Adipocyte (in vitro differentiated cells): Measurements from ENCODE around the gene SYNJ2.

Source experiments
- DNase-seq: peaks from one replicate; pipeline ENCODE4 v3.0.0-alpha.2; 2015; ENCODE audit warnings: low read depth
- H3K27me3 ChIP-seq: replicated peaks from 2 replicates; pipeline ENCODE4 v1.7.0; 2013; ENCODE audit warnings: mild to moderate bottlenecking, low read length, moderate library complexity; ENCODE audit not compliant: control insufficient read depth, insufficient read depth
- H3K36me3 ChIP-seq: 2 replicates; pipeline ENCODE4 v1.7.0; 2013; ENCODE audit warnings: low read length, mild to moderate bottlenecking, moderate library complexity; ENCODE audit not compliant: control insufficient read depth, insufficient read depth, severe bottlenecking
- H3K4me1 ChIP-seq: 2 replicates; pipeline ENCODE4 v1.7.0; 2013; ENCODE audit warnings: mild to moderate bottlenecking, low read length, moderate library complexity; ENCODE audit not compliant: control insufficient read depth, insufficient read depth
- H3K4me3 ChIP-seq: 2 replicates; pipeline ENCODE4 v1.7.0; 2013; ENCODE audit warnings: mild to moderate bottlenecking, low read length, moderate library complexity
- H3K9ac ChIP-seq: 2 replicates; pipeline ENCODE4 v1.7.0; 2013; ENCODE audit warnings: mild to moderate bottlenecking, low read length, moderate library complexity
- H3K9me3 ChIP-seq: 2 replicates; pipeline ENCODE4 v1.7.0; 2013; ENCODE audit warnings: mild to moderate bottlenecking, low read length, moderate library complexity; ENCODE audit not compliant: control insufficient read depth

Gene SYNJ2

GRCh38 chr6:157996201-157996712, 14.6 kb downstream of the SYNJ2 start:
- no peak for DNase-seq
- H3K4me3 ChIP-seq: no peak overlapping the region
- no peaks in the 10 kb centered on the region for H3K9me3 ChIP-seq
- no peaks in the 10 kb centered on the region for H3K36me3 ChIP-seq
- H3K9ac ChIP-seq: no peak overlapping the region
- H3K27me3 ChIP-seq: no peaks in the 10 kb centered on the region
- peaks cover 19% of the 10 kb centered on the region for H3K4me1 ChIP-seq

DNA sequence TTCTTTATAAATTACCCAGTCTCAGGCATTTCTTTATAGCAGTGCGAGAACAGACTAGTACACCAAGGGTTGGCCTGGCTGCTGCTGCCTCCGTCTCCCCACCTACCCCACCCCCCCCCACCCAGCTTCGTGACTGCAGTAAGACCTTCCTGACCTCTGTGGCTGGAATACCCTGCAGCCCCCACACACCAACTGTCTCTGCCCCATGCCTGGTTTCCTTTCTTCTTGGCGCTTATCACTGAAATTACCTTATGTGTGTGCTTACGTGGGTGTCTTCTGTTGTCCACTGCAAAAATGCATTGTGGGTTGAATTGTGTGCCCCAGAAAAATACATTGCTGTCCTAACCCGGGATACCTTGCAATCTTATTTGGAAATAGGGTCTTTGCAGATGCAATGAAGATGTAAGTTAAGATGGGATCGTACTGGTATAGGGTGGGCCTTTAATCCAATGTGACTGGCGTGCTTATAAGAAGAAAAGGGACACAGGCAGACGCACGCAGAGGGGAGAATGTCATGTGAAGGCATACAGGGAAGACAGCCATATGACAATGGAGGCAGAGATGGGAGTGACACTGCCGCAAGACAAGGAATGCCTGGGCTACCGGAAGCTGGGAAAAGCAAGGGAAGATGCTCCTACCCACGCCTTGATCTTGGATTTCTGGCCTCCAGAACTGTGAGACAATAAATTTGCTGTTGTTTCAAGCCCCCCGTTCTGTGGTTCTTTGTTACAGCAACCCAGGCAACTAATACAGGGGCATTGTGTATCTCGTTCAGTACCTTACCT, 15.4 kb downstream of the SYNJ2 start:
- H3K27me3 ChIP-seq: no peaks in the 10 kb centered on the region
- H3K9ac ChIP-seq: no peak overlapping the region
- H3K9me3 ChIP-seq: no peaks in the 10 kb centered on the region
- H3K36me3 ChIP-seq: no peaks in the 10 kb centered on the region
- H3K4me1 ChIP-seq: peaks cover 19% of the 10 kb centered on the region
- H3K4me3 ChIP-seq: no peak overlapping the region
- DNase-seq: no peak

DNA sequence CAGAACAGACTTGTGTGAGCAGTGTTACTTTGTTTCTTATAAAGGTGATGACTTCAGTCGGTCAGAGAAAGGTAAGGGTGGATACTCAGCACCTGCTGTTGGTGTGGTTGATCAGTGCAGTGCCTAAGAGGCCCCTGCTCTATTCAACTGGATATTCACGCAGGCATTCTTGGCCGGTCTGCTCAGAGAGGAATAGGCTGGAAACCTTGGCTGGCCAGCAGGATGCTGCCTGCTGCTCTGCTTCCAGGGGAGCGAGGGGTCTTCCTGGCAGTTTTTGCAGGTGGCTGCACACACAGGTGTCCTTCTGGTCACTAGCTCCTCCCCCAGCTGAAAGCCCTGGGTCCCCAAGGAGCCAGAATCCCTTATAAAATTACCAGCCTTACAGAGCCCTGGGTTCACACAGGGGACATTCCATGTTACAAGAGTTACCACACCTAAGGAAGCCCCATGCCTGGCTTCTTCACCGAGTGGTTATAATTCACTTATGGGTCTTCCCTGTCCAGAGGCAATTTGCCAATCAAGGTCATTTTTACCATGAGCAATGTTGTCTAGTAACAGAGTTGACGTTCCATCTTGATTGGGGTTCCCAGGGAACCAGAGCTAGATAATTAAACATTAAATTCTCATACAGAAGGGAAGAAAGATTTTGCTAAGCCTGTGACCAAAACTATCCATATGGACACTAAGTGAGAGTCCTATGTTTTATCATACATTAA, 16.4 kb downstream of the SYNJ2 start:
- no peaks in the 10 kb centered on the region for H3K27me3 ChIP-seq
- DNase-seq: no peak
- H3K4me3 ChIP-seq: no peak overlapping the region
- peaks cover 22% of the 10 kb centered on the region for H3K4me1 ChIP-seq
- no peaks in the 10 kb centered on the region for H3K36me3 ChIP-seq
- no peak overlapping the region for H3K9ac ChIP-seq
- H3K9me3 ChIP-seq: no peaks in the 10 kb centered on the region

- peaks cover 24% of the 10 kb centered on the region for H3K4me1 ChIP-seq
- no peaks in the 10 kb centered on the region for H3K27me3 ChIP-seq
- no peaks in the 10 kb centered on the region for H3K36me3 ChIP-seq
- H3K4me3 ChIP-seq: no peak overlapping the region
- no peak overlapping the region for H3K9ac ChIP-seq
- DNase-seq: no peak
- H3K9me3 ChIP-seq: no peaks in the 10 kb centered on the region
Observed at GRCh38 chr6:157998707-157999167, 17.1 kb downstream of the SYNJ2 start.

DNA sequence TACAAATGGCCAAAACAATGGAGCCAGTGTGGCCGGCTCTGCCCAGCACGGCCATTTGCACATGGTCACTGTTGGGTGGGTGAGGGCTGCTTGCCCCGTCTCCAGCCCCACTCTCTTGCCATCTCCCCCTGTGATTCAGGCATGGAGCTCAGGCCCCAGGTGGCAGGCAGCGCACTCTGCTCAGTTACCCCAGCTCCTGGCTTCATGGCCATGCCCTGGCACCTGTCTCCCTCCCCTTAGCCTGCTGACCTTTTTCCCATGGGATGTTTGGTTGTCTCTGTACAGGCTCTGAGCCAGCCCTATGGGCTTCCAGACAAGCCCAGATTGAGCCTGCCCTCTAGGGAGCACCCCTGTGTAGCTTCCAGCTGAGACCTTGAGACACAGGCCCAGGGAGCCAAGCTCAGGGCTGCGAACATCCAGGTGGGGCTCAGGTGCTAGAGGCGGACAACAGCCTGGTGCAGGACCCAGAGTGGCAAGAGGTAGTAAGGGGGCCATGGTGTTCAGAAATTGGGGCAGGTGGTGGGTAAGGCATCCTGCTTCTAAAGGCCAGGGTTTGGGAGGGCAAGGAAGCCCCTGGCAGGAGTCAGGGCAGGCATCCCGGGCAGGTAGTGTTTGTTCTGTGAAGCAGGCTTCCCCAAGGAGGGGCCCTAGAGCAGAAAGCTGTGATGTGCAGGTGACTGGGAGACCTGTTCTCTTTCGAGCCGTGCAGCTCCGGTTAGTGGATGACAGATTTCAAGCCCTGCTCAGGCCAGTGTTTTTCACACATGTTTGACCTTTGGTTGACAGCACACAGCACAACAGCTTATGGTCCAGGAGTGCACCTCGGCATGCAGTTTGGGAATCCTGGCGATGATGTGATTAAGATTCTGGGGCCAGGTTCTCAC, 17.7 kb downstream of the SYNJ2 start:
- Histone ChIP-seq H3K4me1 (peaks cover 22% of the 10 kb centered on the region), H3K27me3 (no peaks in the 10 kb centered on the region), H3K9me3 (no peaks in the 10 kb centered on the region), H3K9ac (no peak overlapping the region), H3K36me3 (no peaks in the 10 kb centered on the region), H3K4me3 (no peak overlapping the region)
- DNase-seq: no peak

DNA sequence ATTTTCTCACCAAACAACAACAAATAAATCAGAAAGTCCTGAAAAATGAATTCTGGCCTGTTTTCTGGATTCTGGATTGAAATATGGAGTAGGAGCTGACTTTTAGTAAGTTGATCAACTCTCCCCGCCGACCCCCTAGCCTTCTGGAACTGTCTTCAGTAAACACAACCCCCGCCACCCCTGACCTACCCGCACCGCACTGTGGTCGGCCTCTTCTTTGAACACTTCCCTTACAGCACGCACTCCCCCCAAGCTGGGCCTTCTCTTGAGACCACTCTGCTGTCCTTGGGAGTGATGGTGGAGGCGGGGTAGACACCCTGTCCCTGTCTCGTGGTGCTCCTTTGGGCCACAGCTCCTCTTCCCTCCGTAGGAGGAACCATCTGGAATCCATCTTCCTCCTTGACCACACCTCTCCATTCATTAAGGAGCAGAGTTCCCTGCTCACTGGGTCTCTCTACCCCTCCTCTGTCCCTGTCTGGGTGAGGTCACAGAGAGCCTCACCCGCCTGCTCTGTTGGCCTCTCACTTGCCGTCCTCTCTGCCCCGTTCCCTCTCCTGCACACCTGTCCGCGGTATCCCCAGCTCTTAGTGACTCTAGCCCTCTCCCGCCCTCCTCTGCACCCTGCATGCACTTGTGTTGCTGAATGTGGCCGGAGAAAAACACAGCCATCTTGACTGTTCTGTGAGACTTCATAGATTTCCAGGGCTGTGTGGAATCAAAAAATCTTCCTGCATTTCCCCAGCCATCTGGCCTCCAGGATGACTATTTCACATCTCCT, 19.1 kb downstream of the SYNJ2 start:
- no peak for DNase-seq
- H3K4me1 ChIP-seq: peaks cover 17% of the 10 kb centered on the region
- H3K36me3 ChIP-seq: no peaks in the 10 kb centered on the region
- no peaks in the 10 kb centered on the region for H3K9me3 ChIP-seq
- H3K9ac ChIP-seq: no peak overlapping the region
- no peak overlapping the region for H3K4me3 ChIP-seq
- no peaks in the 10 kb centered on the region for H3K27me3 ChIP-seq

DNA sequence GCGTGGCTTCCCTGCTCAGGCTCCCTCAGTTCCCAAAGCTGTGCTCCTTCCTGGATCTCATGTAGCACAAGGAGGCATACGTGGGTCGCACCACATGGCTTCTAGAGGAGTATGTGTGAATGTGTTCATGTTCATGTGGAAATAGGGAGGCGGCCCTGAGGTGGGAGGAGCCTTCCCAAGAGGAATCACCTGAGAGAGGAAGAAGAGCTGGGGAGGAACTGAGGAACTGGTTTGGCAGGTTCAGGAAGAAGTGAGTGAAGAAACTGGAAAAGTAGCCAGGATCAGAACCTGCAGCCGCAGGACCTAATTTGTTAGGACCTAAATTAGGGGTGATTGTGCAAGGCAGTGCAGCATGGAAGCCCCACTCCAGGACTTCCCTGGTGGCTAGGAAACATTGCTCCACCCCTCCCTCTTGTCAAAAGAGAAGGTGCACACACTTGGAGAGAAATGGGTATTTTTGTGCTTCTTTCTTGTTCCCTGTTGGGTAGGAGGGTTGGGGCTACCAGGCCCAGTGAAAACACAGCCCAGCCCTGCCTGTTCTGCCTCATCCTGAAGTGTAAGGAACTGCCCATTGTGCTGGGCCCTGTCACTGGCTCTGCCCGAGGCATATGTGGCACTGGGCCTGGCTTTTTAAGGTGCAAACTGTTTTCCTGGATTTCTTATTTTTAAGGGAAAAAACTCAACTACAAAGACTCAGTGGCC, 20.7 kb downstream of the SYNJ2 start:
- peak; percentile 42 for DNase-seq
- no peaks in the 10 kb centered on the region for H3K9me3 ChIP-seq
- no peaks in the 10 kb centered on the region for H3K27me3 ChIP-seq
- peak overlapping the region; percentile 28 for H3K9ac ChIP-seq
- no peak overlapping the region for H3K4me3 ChIP-seq
- no peaks in the 10 kb centered on the region for H3K36me3 ChIP-seq
- H3K4me1 ChIP-seq: peaks cover 17% of the 10 kb centered on the region

GRCh38 chr6:158002951-158003853, 21.5 kb downstream of the SYNJ2 start:
- Histone ChIP-seq H3K9me3 (no peaks in the 10 kb centered on the region), H3K4me3 (peak overlapping the region; percentile 17), H3K27me3 (no peaks in the 10 kb centered on the region), H3K36me3 (no peaks in the 10 kb centered on the region), H3K4me1 (peaks cover 17% of the 10 kb centered on the region), H3K9ac (peak overlapping the region; percentile 45)
- peak; percentile 93 for DNase-seq

DNA sequence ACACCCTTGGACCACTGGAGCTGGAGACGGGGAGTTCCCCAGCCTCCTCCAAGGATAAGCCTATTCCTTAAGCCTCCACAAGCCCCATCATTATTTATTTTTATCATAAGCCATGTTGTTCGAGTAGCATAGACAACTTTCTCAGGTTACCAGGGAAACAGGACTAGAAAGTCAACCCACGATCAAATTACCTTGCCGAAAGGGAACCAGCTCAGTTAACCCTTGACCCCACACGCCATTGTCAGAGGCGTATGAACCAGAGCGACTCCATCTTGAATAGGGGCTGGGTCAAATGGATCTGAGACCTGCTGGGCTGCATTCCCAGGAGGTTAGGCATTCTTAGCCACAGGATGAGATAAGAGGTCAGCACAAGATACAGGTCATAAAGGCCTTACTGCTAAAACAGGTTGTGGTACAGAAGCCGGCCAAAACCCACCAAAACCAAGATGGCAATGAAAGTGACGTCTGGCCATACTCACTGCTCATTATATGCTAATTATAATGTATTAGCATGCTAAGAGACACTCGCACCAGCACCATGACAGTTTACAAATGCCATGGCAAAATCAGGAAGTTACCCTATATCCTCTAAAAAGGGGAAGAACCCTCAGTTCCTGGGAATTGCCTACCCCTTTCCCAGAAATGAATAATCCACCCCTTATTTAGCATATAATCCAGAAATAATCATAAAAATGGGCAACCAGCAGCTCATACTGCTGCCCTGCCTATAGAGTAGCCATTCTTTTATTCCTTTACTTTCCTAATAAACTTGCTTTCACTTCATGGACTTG, 22.4 kb downstream of the SYNJ2 start:
- Histone ChIP-seq H3K4me3 (peak overlapping the region; percentile 17), H3K4me1 (peaks cover 17% of the 10 kb centered on the region), H3K36me3 (no peaks in the 10 kb centered on the region), H3K9me3 (no peaks in the 10 kb centered on the region), H3K9ac (peak overlapping the region; percentile 45), H3K27me3 (no peaks in the 10 kb centered on the region)
- DNase-seq: no peak
